ENCODE measurements around the gene GLIPR1L1. TPM values are rescaled to one million over a fixed set of nuclear protein-coding genes. Genes with fewer than 3 reads are reported as not detected.

Gene GLIPR1L1
- total and polyA plus RNA-seq, 2 of the 8 experiments (the other 6 are each of a cell fraction or from before 2014, with no cell fraction given) = 1.2 to 1.7 TPM

DNA sequence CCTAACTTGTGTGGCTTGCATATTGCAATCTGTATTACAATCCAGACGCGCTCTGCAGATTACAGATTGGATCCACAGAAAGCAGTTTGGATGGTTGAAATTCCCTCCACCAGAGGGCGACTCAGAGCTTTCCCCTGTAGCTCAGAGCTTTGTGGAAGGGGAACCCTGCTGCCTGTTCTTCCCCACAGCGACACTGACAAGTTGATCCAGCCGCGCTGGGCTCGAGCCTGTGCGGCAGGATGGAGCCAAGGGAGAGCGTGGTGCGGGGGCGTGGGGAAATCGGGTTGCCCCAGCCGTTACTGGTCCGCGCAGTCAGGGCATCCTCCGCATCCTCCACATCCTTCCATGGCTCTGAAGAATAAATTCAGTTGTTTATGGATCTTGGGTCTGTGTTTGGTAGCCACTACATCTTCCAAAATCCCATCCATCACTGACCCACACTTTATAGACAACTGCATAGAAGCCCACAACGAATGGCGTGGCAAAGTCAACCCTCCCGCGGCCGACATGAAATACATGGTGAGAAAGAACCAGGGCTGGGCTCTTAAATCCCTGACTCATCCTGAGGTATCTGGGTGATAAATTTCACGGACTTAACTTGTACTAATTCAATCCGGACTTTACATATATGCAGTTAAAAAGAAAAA is at the start of gene GLIPR1L1 (continued):
- TF ChIP-seq, protein P1, sequence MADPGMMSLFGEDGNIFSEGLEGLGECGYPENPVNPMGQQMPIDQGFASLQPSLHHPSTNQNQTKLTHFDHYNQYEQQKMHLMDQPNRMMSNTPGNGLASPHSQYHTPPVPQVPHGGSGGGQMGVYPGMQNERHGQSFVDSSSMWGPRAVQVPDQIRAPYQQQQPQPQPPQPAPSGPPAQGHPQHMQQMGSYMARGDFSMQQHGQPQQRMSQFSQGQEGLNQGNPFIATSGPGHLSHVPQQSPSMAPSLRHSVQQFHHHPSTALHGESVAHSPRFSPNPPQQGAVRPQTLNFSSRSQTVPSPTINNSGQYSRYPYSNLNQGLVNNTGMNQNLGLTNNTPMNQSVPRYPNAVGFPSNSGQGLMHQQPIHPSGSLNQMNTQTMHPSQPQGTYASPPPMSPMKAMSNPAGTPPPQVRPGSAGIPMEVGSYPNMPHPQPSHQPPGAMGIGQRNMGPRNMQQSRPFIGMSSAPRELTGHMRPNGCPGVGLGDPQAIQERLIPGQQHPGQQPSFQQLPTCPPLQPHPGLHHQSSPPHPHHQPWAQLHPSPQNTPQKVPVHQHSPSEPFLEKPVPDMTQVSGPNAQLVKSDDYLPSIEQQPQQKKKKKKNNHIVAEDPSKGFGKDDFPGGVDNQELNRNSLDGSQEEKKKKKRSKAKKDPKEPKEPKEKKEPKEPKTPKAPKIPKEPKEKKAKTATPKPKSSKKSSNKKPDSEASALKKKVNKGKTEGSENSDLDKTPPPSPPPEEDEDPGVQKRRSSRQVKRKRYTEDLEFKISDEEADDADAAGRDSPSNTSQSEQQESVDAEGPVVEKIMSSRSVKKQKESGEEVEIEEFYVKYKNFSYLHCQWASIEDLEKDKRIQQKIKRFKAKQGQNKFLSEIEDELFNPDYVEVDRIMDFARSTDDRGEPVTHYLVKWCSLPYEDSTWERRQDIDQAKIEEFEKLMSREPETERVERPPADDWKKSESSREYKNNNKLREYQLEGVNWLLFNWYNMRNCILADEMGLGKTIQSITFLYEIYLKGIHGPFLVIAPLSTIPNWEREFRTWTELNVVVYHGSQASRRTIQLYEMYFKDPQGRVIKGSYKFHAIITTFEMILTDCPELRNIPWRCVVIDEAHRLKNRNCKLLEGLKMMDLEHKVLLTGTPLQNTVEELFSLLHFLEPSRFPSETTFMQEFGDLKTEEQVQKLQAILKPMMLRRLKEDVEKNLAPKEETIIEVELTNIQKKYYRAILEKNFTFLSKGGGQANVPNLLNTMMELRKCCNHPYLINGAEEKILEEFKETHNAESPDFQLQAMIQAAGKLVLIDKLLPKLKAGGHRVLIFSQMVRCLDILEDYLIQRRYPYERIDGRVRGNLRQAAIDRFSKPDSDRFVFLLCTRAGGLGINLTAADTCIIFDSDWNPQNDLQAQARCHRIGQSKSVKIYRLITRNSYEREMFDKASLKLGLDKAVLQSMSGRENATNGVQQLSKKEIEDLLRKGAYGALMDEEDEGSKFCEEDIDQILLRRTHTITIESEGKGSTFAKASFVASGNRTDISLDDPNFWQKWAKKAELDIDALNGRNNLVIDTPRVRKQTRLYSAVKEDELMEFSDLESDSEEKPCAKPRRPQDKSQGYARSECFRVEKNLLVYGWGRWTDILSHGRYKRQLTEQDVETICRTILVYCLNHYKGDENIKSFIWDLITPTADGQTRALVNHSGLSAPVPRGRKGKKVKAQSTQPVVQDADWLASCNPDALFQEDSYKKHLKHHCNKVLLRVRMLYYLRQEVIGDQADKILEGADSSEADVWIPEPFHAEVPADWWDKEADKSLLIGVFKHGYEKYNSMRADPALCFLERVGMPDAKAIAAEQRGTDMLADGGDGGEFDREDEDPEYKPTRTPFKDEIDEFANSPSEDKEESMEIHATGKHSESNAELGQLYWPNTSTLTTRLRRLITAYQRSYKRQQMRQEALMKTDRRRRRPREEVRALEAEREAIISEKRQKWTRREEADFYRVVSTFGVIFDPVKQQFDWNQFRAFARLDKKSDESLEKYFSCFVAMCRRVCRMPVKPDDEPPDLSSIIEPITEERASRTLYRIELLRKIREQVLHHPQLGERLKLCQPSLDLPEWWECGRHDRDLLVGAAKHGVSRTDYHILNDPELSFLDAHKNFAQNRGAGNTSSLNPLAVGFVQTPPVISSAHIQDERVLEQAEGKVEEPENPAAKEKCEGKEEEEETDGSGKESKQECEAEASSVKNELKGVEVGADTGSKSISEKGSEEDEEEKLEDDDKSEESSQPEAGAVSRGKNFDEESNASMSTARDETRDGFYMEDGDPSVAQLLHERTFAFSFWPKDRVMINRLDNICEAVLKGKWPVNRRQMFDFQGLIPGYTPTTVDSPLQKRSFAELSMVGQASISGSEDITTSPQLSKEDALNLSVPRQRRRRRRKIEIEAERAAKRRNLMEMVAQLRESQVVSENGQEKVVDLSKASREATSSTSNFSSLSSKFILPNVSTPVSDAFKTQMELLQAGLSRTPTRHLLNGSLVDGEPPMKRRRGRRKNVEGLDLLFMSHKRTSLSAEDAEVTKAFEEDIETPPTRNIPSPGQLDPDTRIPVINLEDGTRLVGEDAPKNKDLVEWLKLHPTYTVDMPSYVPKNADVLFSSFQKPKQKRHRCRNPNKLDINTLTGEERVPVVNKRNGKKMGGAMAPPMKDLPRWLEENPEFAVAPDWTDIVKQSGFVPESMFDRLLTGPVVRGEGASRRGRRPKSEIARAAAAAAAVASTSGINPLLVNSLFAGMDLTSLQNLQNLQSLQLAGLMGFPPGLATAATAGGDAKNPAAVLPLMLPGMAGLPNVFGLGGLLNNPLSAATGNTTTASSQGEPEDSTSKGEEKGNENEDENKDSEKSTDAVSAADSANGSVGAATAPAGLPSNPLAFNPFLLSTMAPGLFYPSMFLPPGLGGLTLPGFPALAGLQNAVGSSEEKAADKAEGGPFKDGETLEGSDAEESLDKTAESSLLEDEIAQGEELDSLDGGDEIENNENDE (IDR thresholded peaks at IDR 0.05; ENCODE audit: insufficient replicate concordance, low read length) = peak; percentile 78
- TF ChIP-seq ASH2L (IDR thresholded peaks at IDR 0.05; ENCODE audit: low read length) = peak; percentile 64
- peak; percentile 52; the same call in 1 of the 2 replicates for TF ChIP-seq CREB1 (IDR thresholded peaks at IDR 0.05)
- no peak for TF ChIP-seq POU5F1 (IDR thresholded peaks at IDR 0.05; ENCODE audit: low read depth, low read length)
- TF ChIP-seq, protein P2, sequence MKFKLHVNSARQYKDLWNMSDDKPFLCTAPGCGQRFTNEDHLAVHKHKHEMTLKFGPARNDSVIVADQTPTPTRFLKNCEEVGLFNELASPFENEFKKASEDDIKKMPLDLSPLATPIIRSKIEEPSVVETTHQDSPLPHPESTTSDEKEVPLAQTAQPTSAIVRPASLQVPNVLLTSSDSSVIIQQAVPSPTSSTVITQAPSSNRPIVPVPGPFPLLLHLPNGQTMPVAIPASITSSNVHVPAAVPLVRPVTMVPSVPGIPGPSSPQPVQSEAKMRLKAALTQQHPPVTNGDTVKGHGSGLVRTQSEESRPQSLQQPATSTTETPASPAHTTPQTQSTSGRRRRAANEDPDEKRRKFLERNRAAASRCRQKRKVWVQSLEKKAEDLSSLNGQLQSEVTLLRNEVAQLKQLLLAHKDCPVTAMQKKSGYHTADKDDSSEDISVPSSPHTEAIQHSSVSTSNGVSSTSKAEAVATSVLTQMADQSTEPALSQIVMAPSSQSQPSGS (IDR thresholded peaks at IDR 0.05; ENCODE audit: low read length) = peak; percentile 77; the same call in 1 of the 2 replicates
- TF ChIP-seq SAP30 (IDR thresholded peaks at IDR 0.05; ENCODE audit: insufficient read depth, insufficient replicate concordance, low read length) = no peak
- TF ChIP-seq TAF7 (optimal IDR thresholded peaks at IDR 0.05; ENCODE audit: borderline replicate concordance, low read depth, low read length) = no peak
- no peak for TF ChIP-seq FOSL1 (IDR thresholded peaks at IDR 0.05; ENCODE audit: insufficient read depth, low read depth, low read length)
- TF ChIP-seq TAF1 (IDR thresholded peaks at IDR 0.05; ENCODE audit: low read depth, low read length) = peak; percentile 40; the same call in 1 of the 2 replicates
